Skeletal muscle tissue (tissue), 4 donors: ENCODE data around the gene PAK5. TPM values are rescaled to one million over a fixed set of nuclear protein-coding genes. Genes with fewer than 3 reads are reported as not detected.

ENCODE experiments used
- H3K27ac ChIP-seq: one replicate; pipeline ENCODE4 v1.7.0; 2013; ENCODE audit warnings: mild to moderate bottlenecking, low read depth, low read length, inconsistent platforms
- H3K27me3 ChIP-seq, 3 donors: one replicate each; pipeline ENCODE4 v1.7.0; 2013; ENCODE audit warnings: low read length in 3 of 3; ENCODE audit not compliant: control insufficient read depth in 3 of 3, insufficient read depth in 3 of 3
- H3K36me3 ChIP-seq, 3 donors: one replicate each; pipeline ENCODE4 v1.7.0; 2013; ENCODE audit warnings: low read length in 3 of 3; ENCODE audit not compliant: control insufficient read depth in 3 of 3, insufficient read depth in 3 of 3
- H3K4me1 ChIP-seq, 3 donors: one replicate each; pipeline ENCODE4 v1.7.0; 2013; ENCODE audit warnings: low read length in 3 of 3, mild to moderate bottlenecking in 3 of 3; ENCODE audit not compliant: control insufficient read depth in 3 of 3, insufficient read depth in 3 of 3
- H3K4me3 ChIP-seq, 3 donors: one replicate each; pipeline ENCODE4 v1.7.0; 2013; ENCODE audit warnings: low read length in 3 of 3
- H3K9ac ChIP-seq, 3 donors: one replicate each; pipeline ENCODE4 v1.7.0; 2013; ENCODE audit warnings: low read length in 3 of 3, mild to moderate bottlenecking in 3 of 3, moderate library complexity in 2 of 3, low read depth in 1 of 3
- H3K9me3 ChIP-seq, 3 donors: one replicate each; pipeline ENCODE4 v1.7.0; 2013; ENCODE audit warnings: low read length in 3 of 3; ENCODE audit not compliant: control insufficient read depth in 3 of 3
- total RNA-seq: library from RNA; depleted of rRNA; stranded (reverse); fragments of >200 nt; gene quantifications from one replicate; pipeline ENCODE4 v1.2.3, GENCODE V29; 2014
- donor health status: Osteomylitis.

The PAK5 gene
- total RNA-seq, 1 donor from 2014 or later = under 0.01 TPM

DNA sequence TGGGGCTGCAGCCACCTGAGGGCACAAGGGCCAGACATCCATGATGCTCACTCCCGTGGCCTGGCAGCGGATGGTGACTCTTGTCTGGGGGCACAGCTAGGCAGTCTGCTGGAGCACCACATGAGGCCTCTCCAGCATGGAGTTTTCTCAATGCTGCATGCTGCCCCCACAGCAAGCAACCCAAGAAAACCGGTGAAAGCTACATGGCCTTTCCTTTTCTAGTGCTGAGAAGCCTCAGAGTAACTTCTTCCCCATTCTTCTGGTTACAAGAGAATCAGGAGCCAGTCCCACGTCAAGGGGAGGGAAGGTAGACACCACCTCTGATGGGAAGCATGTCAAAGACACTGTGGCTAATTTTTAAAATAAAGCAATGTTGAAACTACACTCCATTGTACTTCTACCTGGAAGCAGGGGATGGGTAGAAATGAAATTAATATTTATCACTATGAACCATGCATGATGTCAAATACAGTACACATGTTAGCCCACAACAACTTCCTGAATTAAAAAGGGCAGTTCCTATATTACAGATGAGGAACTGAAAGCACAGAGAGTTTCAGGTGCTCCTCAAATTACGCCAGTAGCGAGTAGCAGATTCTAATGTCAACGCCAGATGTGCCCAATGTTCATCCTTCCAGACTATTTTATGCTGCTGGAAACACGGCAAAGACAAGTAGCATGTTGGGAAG, 223.0 kb downstream of the PAK5 start:
- no peak overlapping the region for H3K9ac ChIP-seq
- H3K9me3 ChIP-seq = no peaks in the 10 kb centered on the region
- H3K27me3 ChIP-seq = peaks cover 0 to 2% (median 0%) of the 10 kb centered on the region in 3 donors
- H3K4me3 ChIP-seq = no peak overlapping the region
- H3K27ac ChIP-seq = no peak overlapping the region
- H3K36me3 ChIP-seq = no peaks in the 10 kb centered on the region
- H3K4me1 ChIP-seq = no peaks in the 10 kb centered on the region

DNA sequence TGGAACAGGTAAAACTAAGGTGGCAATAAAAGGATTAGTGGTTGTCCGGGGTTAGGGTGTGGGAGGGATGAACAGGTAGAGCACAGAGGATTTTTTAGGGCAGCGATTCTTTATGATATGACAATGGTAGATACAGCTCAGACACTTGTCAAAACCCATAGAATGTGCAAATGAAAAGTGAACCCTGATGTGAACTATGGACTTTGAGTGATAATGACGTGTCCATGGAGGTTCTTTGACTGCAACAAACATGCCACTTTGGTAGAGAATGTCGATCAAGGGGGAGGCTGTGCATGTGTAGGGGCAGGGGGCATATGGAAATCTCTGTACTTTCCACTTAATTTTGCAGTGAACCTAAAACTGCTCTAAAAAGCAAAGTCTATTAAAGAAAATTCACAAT, 223.8 kb downstream of the PAK5 start:
- H3K9me3 ChIP-seq = no peaks in the 10 kb centered on the region
- no peak overlapping the region for H3K27ac ChIP-seq
- H3K36me3 ChIP-seq = no peaks in the 10 kb centered on the region
- no peak overlapping the region for H3K4me3 ChIP-seq
- peaks cover 0 to 2% (median 0%) of the 10 kb centered on the region in 3 donors for H3K27me3 ChIP-seq
- no peaks in the 10 kb centered on the region for H3K4me1 ChIP-seq
- no peak overlapping the region for H3K9ac ChIP-seq

DNA sequence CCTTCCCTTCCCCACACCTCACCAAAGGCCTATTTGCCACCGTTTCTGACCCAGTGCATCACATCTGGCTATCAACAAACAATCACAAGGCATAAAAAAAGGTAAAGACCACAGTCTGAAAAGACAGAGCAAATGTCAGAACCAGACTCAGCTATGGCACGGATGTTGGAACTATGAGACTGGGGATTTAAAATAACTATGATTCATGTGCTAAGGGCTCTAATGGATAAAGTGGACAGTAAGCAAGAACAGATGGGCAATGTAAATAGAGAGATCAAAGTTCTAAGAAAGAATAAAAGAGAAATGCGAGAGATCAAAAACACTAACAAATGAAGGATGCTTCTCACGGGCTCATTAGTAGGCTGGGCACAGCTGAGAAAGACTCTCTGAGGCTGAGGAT, 225.0 kb downstream of the PAK5 start:
- Histone ChIP-seq H3K9me3 (no peaks in the 10 kb centered on the region), H3K27me3 (peaks cover 0 to 2% (median 0%) of the 10 kb centered on the region in 3 donors), H3K4me1 (no peaks in the 10 kb centered on the region), H3K4me3 (no peak overlapping the region), H3K9ac (no peak overlapping the region), H3K27ac (no peak overlapping the region), H3K36me3 (no peaks in the 10 kb centered on the region)

DNA sequence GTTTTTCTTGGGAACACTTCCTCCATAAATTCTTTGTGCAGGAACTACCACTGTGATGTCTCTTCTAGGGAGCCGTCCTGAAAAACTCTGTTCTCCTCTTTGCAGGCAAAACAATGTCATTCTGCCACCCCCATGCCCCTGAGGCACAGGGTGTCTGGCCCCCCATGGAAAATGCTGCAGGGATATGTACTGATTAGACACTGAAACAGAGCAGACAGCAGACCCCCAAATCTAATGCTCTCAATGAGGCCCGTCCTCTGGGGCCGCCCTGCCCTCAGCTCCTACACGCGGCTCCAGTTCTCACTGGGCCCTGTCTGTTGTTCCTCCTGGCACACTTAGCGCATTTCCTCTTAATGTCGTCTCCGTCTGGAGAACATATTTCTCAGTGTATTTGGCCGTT, 227.0 kb downstream of the PAK5 start:
- Histone ChIP-seq H3K9ac (no peak overlapping the region), H3K27me3 (peaks cover 0 to 2% (median 0%) of the 10 kb centered on the region in 3 donors), H3K4me1 (no peaks in the 10 kb centered on the region), H3K27ac (no peak overlapping the region), H3K36me3 (no peaks in the 10 kb centered on the region), H3K4me3 (no peak overlapping the region), H3K9me3 (no peaks in the 10 kb centered on the region)

DNA sequence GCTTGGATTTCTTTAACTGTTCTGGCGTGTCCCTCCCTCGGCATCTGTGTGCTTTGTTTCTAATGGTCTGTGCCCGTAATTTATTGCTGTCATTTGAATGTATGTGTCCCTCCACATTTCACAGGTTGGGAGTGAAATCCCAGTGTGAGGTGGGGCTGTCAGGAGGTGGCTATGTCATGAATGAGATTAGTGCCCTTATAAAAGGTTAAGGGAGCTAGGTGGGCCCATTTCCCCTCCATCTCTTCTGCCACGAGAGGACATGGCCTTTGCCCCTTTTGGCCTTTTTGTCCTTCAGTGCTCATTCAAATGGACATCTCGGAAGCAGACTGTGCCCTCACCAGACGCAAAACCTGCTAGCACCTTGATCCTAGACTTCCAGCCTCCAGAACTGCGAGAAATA, 228.2 kb downstream of the PAK5 start:
- Histone ChIP-seq H3K27ac (no peak overlapping the region), H3K4me1 (no peaks in the 10 kb centered on the region), H3K9me3 (no peaks in the 10 kb centered on the region), H3K36me3 (no peaks in the 10 kb centered on the region), H3K27me3 (peaks cover 0 to under 1% (median 0%) of the 10 kb centered on the region in 3 donors), H3K4me3 (no peak overlapping the region), H3K9ac (no peak overlapping the region)

DNA sequence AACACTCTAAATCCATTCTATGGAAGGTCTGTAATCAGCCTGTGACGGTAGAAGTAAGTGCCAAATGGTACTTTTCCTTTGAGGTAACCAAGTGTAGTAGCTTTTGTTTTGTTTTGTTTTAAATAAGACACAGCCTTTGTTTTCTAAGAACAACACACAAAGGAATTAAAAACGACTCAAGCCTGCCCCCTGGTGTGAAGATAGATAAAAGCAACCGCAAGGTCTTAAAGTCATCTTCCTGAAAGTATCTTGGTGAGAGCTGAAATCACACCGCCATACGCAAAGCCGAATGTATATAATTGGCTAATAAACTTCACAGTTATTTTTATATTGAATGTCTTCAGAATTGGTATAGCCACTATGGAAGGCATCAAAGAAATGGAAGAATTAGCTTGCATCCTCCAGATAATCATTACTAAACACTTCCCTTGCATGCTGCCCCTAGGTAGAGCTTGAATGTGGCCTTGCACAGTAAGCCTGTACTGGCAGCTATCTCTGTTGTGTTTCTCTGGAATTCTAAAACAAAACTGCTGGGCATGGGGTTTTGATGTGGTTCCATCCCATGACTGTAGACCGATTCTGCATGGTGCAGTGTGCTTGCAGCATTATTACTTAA, 228.9 kb downstream of the PAK5 start:
- H3K9ac ChIP-seq = no peak overlapping the region
- H3K4me1 ChIP-seq = no peaks in the 10 kb centered on the region
- no peaks in the 10 kb centered on the region for H3K9me3 ChIP-seq
- no peak overlapping the region for H3K4me3 ChIP-seq
- no peaks in the 10 kb centered on the region for H3K27me3 ChIP-seq
- no peak overlapping the region for H3K27ac ChIP-seq
- H3K36me3 ChIP-seq = no peaks in the 10 kb centered on the region

DNA sequence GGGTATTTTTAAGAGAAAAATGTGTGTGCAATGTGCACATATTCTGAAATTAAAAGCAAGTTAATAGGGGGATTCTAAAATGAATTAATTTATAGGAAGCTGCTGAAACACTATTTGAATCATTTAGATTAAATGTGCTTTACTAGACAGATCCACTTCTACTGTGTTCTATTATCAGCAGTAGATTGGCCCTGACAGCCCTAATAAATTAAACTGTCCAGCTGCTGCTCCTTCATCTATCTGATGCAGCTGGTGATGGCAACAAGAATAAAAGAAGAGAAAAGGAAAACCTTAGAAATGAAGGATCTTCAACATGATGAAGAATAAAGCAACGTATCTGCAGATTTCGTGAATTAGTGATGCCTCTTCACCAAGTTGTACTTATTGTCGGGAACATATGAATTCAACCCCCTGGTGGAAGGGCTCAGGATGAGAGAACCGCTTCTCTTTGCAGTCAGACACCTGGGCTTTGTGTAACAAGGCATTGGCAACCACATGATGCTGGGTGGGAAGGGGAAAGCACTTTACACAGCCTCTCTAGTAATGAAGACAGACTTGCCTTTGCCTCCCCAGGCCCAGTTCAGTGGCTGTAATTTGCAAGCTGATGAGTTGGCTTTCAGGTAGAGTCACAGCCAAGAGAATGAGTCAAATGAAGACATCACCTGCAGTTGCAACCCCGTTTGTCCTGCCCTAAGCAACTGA, 230.1 kb downstream of the PAK5 start:
- Histone ChIP-seq H3K27me3 (peaks cover 0 to 2% (median 0%) of the 10 kb centered on the region in 3 donors), H3K9me3 (no peaks in the 10 kb centered on the region), H3K9ac (no peak overlapping the region), H3K4me1 (no peaks in the 10 kb centered on the region), H3K36me3 (no peaks in the 10 kb centered on the region), H3K27ac (no peak overlapping the region), H3K4me3 (no peak overlapping the region)

DNA sequence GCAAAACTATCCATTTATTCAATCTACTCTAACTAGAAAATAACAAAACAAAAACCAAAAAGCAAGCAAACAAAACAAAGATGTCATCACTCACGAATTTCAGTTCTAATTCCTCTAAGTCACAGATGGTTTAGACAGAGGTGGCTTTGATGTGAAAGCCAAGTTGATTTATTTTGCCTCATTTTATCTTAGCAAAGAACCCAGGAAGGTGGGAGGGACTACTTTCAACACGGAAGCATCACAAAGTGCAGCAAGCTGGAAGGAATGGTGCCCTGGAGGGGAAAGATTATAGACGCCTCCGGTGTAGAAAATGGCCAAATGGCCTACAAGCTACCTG, 236.1 kb downstream of the PAK5 start:
- H3K9me3 ChIP-seq = no peaks in the 10 kb centered on the region
- no peak overlapping the region for H3K27ac ChIP-seq
- no peaks in the 10 kb centered on the region for H3K4me1 ChIP-seq
- no peak overlapping the region for H3K4me3 ChIP-seq
- peaks cover 0 to 5% (median 3%) of the 10 kb centered on the region in 3 donors for H3K27me3 ChIP-seq
- no peak overlapping the region for H3K9ac ChIP-seq
- no peaks in the 10 kb centered on the region for H3K36me3 ChIP-seq

DNA sequence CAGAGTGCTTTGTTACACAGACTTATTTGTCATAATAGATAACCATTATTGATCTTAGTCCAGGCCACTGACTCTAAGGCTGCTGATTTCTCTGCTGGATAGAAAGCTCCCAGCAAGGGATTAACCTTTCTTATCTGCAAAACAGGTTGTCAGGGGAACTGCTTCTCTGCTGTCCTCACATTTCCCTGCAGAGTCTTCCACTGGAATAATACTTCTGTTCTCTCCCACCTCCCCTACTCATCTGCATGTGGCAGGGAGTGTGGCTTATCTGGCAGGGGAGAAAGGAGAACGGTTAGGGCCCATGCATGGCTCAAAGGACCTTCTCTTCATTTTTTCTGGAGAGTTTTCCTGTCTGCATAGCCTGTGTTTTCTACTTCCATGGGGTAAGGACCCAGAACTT, 238.3 kb downstream of the PAK5 start:
- H3K27me3 ChIP-seq = peaks cover 0 to 5% (median 3%) of the 10 kb centered on the region in 3 donors
- H3K27ac ChIP-seq = no peak overlapping the region
- H3K4me1 ChIP-seq = no peaks in the 10 kb centered on the region
- no peaks in the 10 kb centered on the region for H3K36me3 ChIP-seq
- H3K9me3 ChIP-seq = no peaks in the 10 kb centered on the region
- H3K4me3 ChIP-seq = no peak overlapping the region
- H3K9ac ChIP-seq = no peak overlapping the region

DNA sequence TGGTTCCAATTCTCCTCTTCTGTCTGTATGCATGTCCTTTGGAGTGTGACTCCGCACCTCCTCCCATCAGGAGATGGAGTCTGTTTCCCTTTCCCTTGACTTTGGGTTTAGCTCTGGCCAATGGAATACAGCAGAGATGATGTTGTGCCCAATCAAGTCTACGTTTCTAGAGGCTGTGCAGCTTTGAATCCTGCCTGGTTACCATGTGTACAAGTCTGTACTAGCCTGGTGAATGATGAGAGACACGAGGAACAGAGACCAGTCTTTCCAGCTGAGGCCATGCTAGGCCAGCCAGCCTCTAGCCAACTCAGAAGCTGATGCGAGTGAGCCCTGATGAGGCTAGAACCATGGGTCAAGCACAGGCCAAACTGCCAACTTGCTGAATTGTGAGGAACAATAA, 241.3 kb downstream of the PAK5 start:
- H3K36me3 ChIP-seq = no peaks in the 10 kb centered on the region
- no peak overlapping the region for H3K27ac ChIP-seq
- H3K27me3 ChIP-seq = peaks cover 1 to 3% (median 3%) of the 10 kb centered on the region in 3 donors
- no peak overlapping the region for H3K9ac ChIP-seq
- no peaks in the 10 kb centered on the region for H3K4me1 ChIP-seq
- H3K9me3 ChIP-seq = no peaks in the 10 kb centered on the region
- H3K4me3 ChIP-seq = no peak overlapping the region
